KOPT-K1 (cell line): Measurements from ENCODE around the gene CNTNAP2.
"Not testable (repeated sequence)": the region's sequence is repeated elsewhere in the genome, so short reads cannot be mapped to it uniquely, and the experiment has no call there.

Experiments
- H3K27ac ChIP-seq: fragments of 200-600 bp; sonication (generic); 2 replicates; pipeline ENCODE4 v1.5.1; 2016; ENCODE audit warnings: antibody characterized with exemption, mild to moderate bottlenecking, low read depth, low read length; ENCODE audit not compliant: poor library complexity, severe bottlenecking
- H3K36me3 ChIP-seq: fragments of 200-600 bp; sonication (generic); 2 replicates; pipeline ENCODE4 v1.5.1; 2017; ENCODE audit warnings: antibody characterized with exemption, mild to moderate bottlenecking, low read length, moderate library complexity; ENCODE audit not compliant: insufficient read depth
- H3K9me3 ChIP-seq: fragments of 200-600 bp; sonication (generic); 2 replicates; pipeline ENCODE4 v1.5.1; 2017; ENCODE audit warnings: antibody characterized with exemption, low read length, mild to moderate bottlenecking; ENCODE audit not compliant: insufficient read depth, poor library complexity, severe bottlenecking

CNTNAP2 gene

GRCh38 chr7:148442141-148442655 is 2325.6 kb downstream of the CNTNAP2 start:
- Histone ChIP-seq H3K36me3 (no peaks in the 10 kb centered on the region), H3K27ac (no peak overlapping the region), H3K9me3 (peaks cover 13% of the 10 kb centered on the region)

GRCh38 chr7:148442933-148443332 is 2326.3 kb downstream of the CNTNAP2 start:
- Histone ChIP-seq H3K27ac (no peak overlapping the region), H3K9me3 (peaks cover 13% of the 10 kb centered on the region), H3K36me3 (no peaks in the 10 kb centered on the region)

GRCh38 chr7:148445260-148446044 is 2328.9 kb downstream of the CNTNAP2 start:
- peaks cover 13% of the 10 kb centered on the region for H3K9me3 ChIP-seq
- no peak overlapping the region for H3K27ac ChIP-seq
- no peaks in the 10 kb centered on the region for H3K36me3 ChIP-seq

- peaks cover 13% of the 10 kb centered on the region for H3K9me3 ChIP-seq
- H3K36me3 ChIP-seq, result no peaks in the 10 kb centered on the region
- no peak overlapping the region for H3K27ac ChIP-seq
These were observed 2330.7 kb downstream of the CNTNAP2 start for GRCh38 chr7:148447221-148447849.

GRCh38 chr7:148451526-148451925 is 2334.9 kb downstream of the CNTNAP2 start:
- H3K36me3 ChIP-seq, H3K27ac ChIP-seq, H3K9me3 ChIP-seq: not testable (repeated sequence)

- no peak overlapping the region for H3K27ac ChIP-seq
- no peaks in the 10 kb centered on the region for H3K36me3 ChIP-seq
- H3K9me3 ChIP-seq, result no peaks in the 10 kb centered on the region
These were observed 2339.8 kb downstream of the CNTNAP2 start for GRCh38 chr7:148456351-148456750.

- no peaks in the 10 kb centered on the region for H3K36me3 ChIP-seq
- H3K27ac ChIP-seq, result no peak overlapping the region
- H3K9me3 ChIP-seq, result no peaks in the 10 kb centered on the region
These were observed 2340.8 kb downstream of the CNTNAP2 start for GRCh38 chr7:148457310-148457921.

- no peaks in the 10 kb centered on the region for H3K9me3 ChIP-seq
- no peak overlapping the region for H3K27ac ChIP-seq
- H3K36me3 ChIP-seq, result no peaks in the 10 kb centered on the region
These were observed 2341.7 kb downstream of the CNTNAP2 start for GRCh38 chr7:148458263-148458662.

- Histone ChIP-seq H3K36me3 (no peaks in the 10 kb centered on the region), H3K9me3 (no peaks in the 10 kb centered on the region), H3K27ac (no peak overlapping the region)
These were observed 2345.0 kb downstream of the CNTNAP2 start for GRCh38 chr7:148461392-148462179.

GRCh38 chr7:148462774-148463173 is 2346.2 kb downstream of the CNTNAP2 start:
- not testable (repeated sequence) for H3K9me3 ChIP-seq, H3K36me3 ChIP-seq, H3K27ac ChIP-seq

GRCh38 chr7:148463210-148463609 is 2346.6 kb downstream of the CNTNAP2 start:
- Histone ChIP-seq H3K36me3 (no peaks in the 10 kb centered on the region), H3K9me3 (no peaks in the 10 kb centered on the region), H3K27ac (no peak overlapping the region)

GRCh38 chr7:148464947-148465346 is 2348.3 kb downstream of the CNTNAP2 start:
- Histone ChIP-seq H3K27ac (no peak overlapping the region), H3K9me3 (no peaks in the 10 kb centered on the region), H3K36me3 (no peaks in the 10 kb centered on the region)

- H3K27ac ChIP-seq, H3K36me3 ChIP-seq, H3K9me3 ChIP-seq: not testable (repeated sequence)
These were observed 2348.8 kb downstream of the CNTNAP2 start for GRCh38 chr7:148465441-148465840.

GRCh38 chr7:148466120-148466519 is 2349.5 kb downstream of the CNTNAP2 start:
- H3K9me3 ChIP-seq, result no peaks in the 10 kb centered on the region
- no peak overlapping the region for H3K27ac ChIP-seq
- no peaks in the 10 kb centered on the region for H3K36me3 ChIP-seq

GRCh38 chr7:148468700-148469098 is 2352.1 kb downstream of the CNTNAP2 start:
- H3K9me3 ChIP-seq, result no peaks in the 10 kb centered on the region

More at GRCh38 chr7:148468700-148469098, 2352.1 kb downstream of the CNTNAP2 start:
- Histone ChIP-seq H3K27ac (no peak overlapping the region), H3K36me3 (no peaks in the 10 kb centered on the region)
